K562 (cell line): ENCODE results near the gene ENTPD5. TPM values are rescaled to one million over a fixed set of nuclear protein-coding genes. Genes with fewer than 3 reads are reported as not detected.
A peak's percentile ranks its signal among the peaks of the same experiment; 100 is the strongest.

Source experiments
- BACH1 ChIP-seq: fragments of 200-800 bp; sonication (Bioruptor generic); IDR thresholded peaks from 2 replicates; pipeline ENCODE4 v1.6.1; 2016; ENCODE audit warnings: missing genetic modification characterization, missing compliant biosample characterization
- BHLHE40 ChIP-seq: IDR thresholded peaks from 2 replicates; pipeline ENCODE4 v1.6.1; 2011; ENCODE audit warnings: low read length, improper control_type of control experiment
- E2F4 ChIP-seq: sonication (generic); formaldehyde crosslinking; IDR thresholded peaks from 2 replicates; pipeline ENCODE4 v1.8.0; 2022; ENCODE audit warnings: mild to moderate bottlenecking, low read depth, missing genetic modification reagents
- ETV5 ChIP-seq: sonication (generic); formaldehyde crosslinking; IDR thresholded peaks from 2 replicates; pipeline ENCODE4 v1.4.0; 2020; ENCODE audit warnings: low read depth, mild to moderate bottlenecking, missing genetic modification reagents
- FOXP4 ChIP-seq: sonication (generic); formaldehyde crosslinking; IDR thresholded peaks from 2 replicates; pipeline ENCODE4 v1.8.0; 2022; ENCODE audit warnings: mild to moderate bottlenecking, missing genetic modification reagents, borderline replicate concordance
- GATA2 ChIP-seq: sonication (generic); formaldehyde crosslinking; IDR thresholded peaks from 2 replicates; pipeline ENCODE4 v1.4.0; 2020; ENCODE audit warnings: mild to moderate bottlenecking, missing genetic modification reagents
- HEY1 ChIP-seq: fragments of 250-450 bp; sonication (Bioruptor Pico); IDR thresholded peaks from 2 replicates; pipeline ENCODE4 v1.5.0; 2020; ENCODE audit warnings: mild to moderate bottlenecking, moderate library complexity, borderline replicate concordance
- IRF2 ChIP-seq: sonication (generic); formaldehyde crosslinking; IDR thresholded peaks from 2 replicates; pipeline ENCODE4 v1.8.1; 2022; ENCODE audit warnings: mild to moderate bottlenecking, missing genetic modification reagents
- KLF13 ChIP-seq: fragments of 450-650 bp; IDR thresholded peaks from 2 replicates; pipeline ENCODE4 v1.6.1; 2016; ENCODE audit warnings: missing genetic modification characterization, low read depth, mild to moderate bottlenecking, missing compliant biosample characterization, moderate library complexity, borderline replicate concordance
- MTF1 ChIP-seq: fragments of 250-450 bp; sonication (Bioruptor Pico); IDR thresholded peaks from 2 replicates; pipeline ENCODE4 v1.9.0; 2021; ENCODE audit warnings: moderate library complexity, mild to moderate bottlenecking, inconsistent platforms, borderline replicate concordance
- NFXL1 ChIP-seq: fragments of 450-650 bp; formaldehyde crosslinking; IDR thresholded peaks from 2 replicates; pipeline ENCODE4 v1.4.0; 2021; ENCODE audit warnings: mild to moderate bottlenecking
- RNF2 ChIP-seq: sonication (generic); IDR thresholded peaks from 2 replicates; pipeline ENCODE4 v1.6.1; 2016
- THRA ChIP-seq: fragments of 450-650 bp; IDR thresholded peaks from 2 replicates; pipeline ENCODE4 v1.6.1; 2017; ENCODE audit warnings: mild to moderate bottlenecking, moderate library complexity
- ZHX1 ChIP-seq: fragments of 150-350 bp; conservative IDR thresholded peaks from 2 replicates; pipeline ENCODE4 v1.6.1; 2014; ENCODE audit warnings: low read length
- ZNF212 ChIP-seq: fragments of 450-650 bp; formaldehyde crosslinking; IDR thresholded peaks from 2 replicates; pipeline ENCODE4 v1.4.0; 2020; ENCODE audit warnings: mild to moderate bottlenecking
- ZNF23 ChIP-seq: fragments of 250-450 bp; sonication (Bioruptor Pico); IDR thresholded peaks from 2 replicates; pipeline ENCODE4 v1.4.0; 2020; ENCODE audit warnings: mild to moderate bottlenecking
- ZNF41 ChIP-seq: fragments of 250-450 bp; sonication (Bioruptor Pico); conservative IDR thresholded peaks from 2 replicates; pipeline ENCODE4 v1.4.0; 2020; ENCODE audit warnings: mild to moderate bottlenecking
- ZNF668 ChIP-seq: fragments of 250-450 bp; sonication (Bioruptor Pico); IDR thresholded peaks from 2 replicates; pipeline ENCODE4 v1.8.0; 2022; ENCODE audit warnings: mild to moderate bottlenecking, inconsistent platforms
- ZNF766 ChIP-seq: fragments of 200-800 bp; sonication (Bioruptor generic); conservative IDR thresholded peaks from 2 replicates; pipeline ENCODE4 v1.6.1; 2016; ENCODE audit warnings: missing genetic modification characterization, missing compliant biosample characterization
- ZSCAN29 ChIP-seq: fragments of 450-650 bp; IDR thresholded peaks from 2 replicates; pipeline ENCODE4 v1.6.1; 2017
- ZZZ3 ChIP-seq: fragments of 450-650 bp; IDR thresholded peaks from 2 replicates; pipeline ENCODE4 v1.6.1; 2016; ENCODE audit warnings: antibody characterized with exemption, mild to moderate bottlenecking, moderate library complexity
- polyA plus RNA-seq, 8 experiments: library from polyadenylated mRNA; depleted of rRNA in 4 of 8; stranded (reverse) in 5 of 8; unstranded in 3 of 8; fragments of >200 nt; fragmentation: Nextera tagmentation in 2 of 8; fragmentation: Illumina TruSeq in 1 of 8; extraction: Ambion mirVana in 2 of 8; extraction: Trizol in 1 of 8; gene quantifications; 2 replicates each; pipeline versions ENCODE4 v1.2.1 to v1.2.3, GENCODE V29; 2011 to 2014; ENCODE audit warnings: inconsistent platforms in 1 of 8, missing spikeins in 1 of 8
- total RNA-seq, 7 experiments: library from RNA; depleted of rRNA in 6 of 7; stranded (reverse); fragments of >200 nt in 6 of 7; fragmentation: Illumina TruSeq in 2 of 7; extraction: Trizol in 2 of 7; gene quantifications; 2 replicates each; pipeline versions ENCODE4 v1.2.1 to v1.2.3, GENCODE V29; 2011 to 2021; ENCODE audit warnings: low replicate concordance in 1 of 7

The ENTPD5 gene
- total and polyA plus RNA-seq, 9 of the 15 experiments (the other 6 are each of a cell fraction or from before 2014, with no cell fraction given) = 2.7 to 15.3 (median 10.3) TPM

- TF ChIP-seq ZSCAN29 = no peak
- TF ChIP-seq RNF2 = no peak
- no peak for TF ChIP-seq ZNF23 (CRISPR knock-in tag)
- TF ChIP-seq ZZZ3 = no peak
- no peak for TF ChIP-seq ZNF212
- TF ChIP-seq HEY1 (CRISPR knock-in tag) = no peak
- TF ChIP-seq ZNF41 (CRISPR knock-in tag) = no peak
- TF ChIP-seq THRA = no peak
- 0 out of 2 replicates have a peak, but pooled peaks have one; percentile 34 for TF ChIP-seq BHLHE40
- no peak for TF ChIP-seq ZHX1
- TF ChIP-seq ZNF668 (CRISPR knock-in tag) = no peak
- peak; percentile 43; the same call in 1 of the 2 replicates for TF ChIP-seq E2F4 (CRISPR knock-in tag)
- TF ChIP-seq MTF1 (CRISPR knock-in tag) = no peak
- no peak for TF ChIP-seq BACH1 (tag)
- TF ChIP-seq FOXP4 (CRISPR knock-in tag) = no peak
- TF ChIP-seq NFXL1 (CRISPR knock-in tag) = no peak
- TF ChIP-seq KLF13 (tag) = no peak
- no peak for TF ChIP-seq IRF2 (CRISPR knock-in tag)
- TF ChIP-seq GATA2 (CRISPR knock-in tag) = no peak
- TF ChIP-seq ZNF766 = 0 out of 2 replicates have a peak, but pooled peaks have one; percentile 18
- peak; percentile 68; the same call in 1 of the 2 replicates for TF ChIP-seq ETV5 (CRISPR knock-in tag)
These were observed 69.0 kb downstream of the ENTPD5 start, which contains the start of the genes COQ6 and FAM161B (continued) for GRCh38 chr14:73949752-73950734.
